ENCODE measurements around the gene HOXD13.

Gene HOXD13

DNA sequence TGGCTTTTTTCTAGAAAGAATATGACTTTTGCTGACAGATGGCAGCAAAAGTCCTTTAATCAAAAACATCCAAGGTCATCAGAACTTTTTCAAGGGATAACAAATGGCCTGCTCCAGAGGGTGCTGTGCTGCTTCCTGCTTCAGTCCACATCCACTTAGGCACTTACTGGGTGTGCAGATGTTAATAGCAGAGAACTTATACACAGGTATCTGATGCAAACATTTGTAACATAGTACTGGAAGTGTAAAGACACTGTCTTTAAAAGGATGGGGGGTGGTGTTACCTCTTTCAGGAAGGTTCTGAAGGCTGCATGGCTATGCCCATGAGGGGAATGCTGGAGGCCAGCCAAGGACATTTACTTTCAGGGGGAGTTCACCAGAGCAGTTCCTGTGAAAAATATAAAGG, 42.5 kb downstream of the HOXD13 start (continued):
- TF ChIP-seq CTCF (tag by site-specific recombination; IDR thresholded peaks at IDR 0.05): peak; percentile 81
- no peak for TF ChIP-seq MEIS1 (CRISPR knock-in tag; IDR thresholded peaks at IDR 0.05; ENCODE audit: borderline replicate concordance)
- peak; percentile 84 for TF ChIP-seq IKZF3 (tag by site-specific recombination; IDR thresholded peaks at IDR 0.05)
- no peak for TF ChIP-seq ZNF266 (tag by site-specific recombination; IDR thresholded peaks at IDR 0.05; ENCODE audit: low read depth)
- peak; percentile 59 for TF ChIP-seq ZNF654 (tag by site-specific recombination; IDR thresholded peaks at IDR 0.05; ENCODE audit: low read depth)
- TF ChIP-seq, protein P1, sequence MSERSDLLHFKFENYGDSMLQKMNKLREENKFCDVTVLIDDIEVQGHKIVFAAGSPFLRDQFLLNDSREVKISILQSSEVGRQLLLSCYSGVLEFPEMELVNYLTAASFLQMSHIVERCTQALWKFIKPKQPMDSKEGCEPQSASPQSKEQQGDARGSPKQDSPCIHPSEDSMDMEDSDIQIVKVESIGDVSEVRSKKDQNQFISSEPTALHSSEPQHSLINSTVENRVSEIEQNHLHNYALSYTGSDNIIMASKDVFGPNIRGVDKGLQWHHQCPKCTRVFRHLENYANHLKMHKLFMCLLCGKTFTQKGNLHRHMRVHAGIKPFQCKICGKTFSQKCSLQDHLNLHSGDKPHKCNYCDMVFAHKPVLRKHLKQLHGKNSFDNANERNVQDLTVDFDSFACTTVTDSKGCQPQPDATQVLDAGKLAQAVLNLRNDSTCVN (tag by site-specific recombination; optimal IDR thresholded peaks at IDR 0.05): no peak
- TF ChIP-seq, protein P2, sequence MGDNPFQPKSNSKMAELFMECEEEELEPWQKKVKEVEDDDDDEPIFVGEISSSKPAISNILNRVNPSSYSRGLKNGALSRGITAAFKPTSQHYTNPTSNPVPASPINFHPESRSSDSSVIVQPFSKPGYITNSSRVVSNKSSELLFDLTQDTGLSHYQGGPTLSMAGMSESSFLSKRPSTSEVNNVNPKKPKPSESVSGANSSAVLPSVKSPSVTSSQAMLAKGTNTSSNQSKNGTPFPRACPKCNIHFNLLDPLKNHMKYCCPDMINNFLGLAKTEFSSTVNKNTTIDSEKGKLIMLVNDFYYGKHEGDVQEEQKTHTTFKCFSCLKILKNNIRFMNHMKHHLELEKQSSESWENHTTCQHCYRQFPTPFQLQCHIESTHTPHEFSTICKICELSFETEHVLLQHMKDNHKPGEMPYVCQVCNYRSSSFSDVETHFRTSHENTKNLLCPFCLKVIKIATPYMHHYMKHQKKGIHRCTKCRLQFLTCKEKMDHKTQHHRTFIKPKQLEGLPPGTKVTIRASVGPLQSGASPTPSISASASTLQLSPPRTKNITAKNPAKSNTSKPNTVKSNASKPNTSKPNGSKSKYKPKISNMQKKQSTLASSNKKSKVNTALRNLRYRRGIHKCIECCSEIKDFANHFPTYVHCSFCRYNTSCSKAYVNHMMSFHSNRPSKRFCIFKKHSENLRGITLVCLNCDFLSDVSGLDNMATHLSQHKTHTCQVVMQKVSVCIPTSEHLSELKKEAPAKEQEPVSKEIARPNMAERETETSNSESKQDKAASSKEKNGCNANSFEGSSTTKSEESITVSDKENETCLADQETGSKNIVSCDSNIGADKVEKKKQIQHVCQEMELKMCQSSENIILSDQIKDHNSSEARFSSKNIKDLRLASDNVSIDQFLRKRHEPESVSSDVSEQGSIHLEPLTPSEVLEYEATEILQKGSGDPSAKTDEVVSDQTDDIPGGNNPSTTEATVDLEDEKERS (tag by site-specific recombination; IDR thresholded peaks at IDR 0.05): no peak
- no peak for TF ChIP-seq ZNF792 (tag by site-specific recombination; IDR thresholded peaks at IDR 0.05)
- TF ChIP-seq PRDM6 (tag by site-specific recombination; IDR thresholded peaks at IDR 0.05): peak; percentile 87
- TF ChIP-seq, protein P3, sequence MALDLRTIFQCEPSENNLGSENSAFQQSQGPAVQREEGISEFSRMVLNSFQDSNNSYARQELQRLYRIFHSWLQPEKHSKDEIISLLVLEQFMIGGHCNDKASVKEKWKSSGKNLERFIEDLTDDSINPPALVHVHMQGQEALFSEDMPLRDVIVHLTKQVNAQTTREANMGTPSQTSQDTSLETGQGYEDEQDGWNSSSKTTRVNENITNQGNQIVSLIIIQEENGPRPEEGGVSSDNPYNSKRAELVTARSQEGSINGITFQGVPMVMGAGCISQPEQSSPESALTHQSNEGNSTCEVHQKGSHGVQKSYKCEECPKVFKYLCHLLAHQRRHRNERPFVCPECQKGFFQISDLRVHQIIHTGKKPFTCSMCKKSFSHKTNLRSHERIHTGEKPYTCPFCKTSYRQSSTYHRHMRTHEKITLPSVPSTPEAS (tag by site-specific recombination; IDR thresholded peaks at IDR 0.05): peak; percentile 60
- TF ChIP-seq ZNF560 (tag by site-specific recombination; IDR thresholded peaks at IDR 0.05; ENCODE audit: borderline replicate concordance): no peak

DNA sequence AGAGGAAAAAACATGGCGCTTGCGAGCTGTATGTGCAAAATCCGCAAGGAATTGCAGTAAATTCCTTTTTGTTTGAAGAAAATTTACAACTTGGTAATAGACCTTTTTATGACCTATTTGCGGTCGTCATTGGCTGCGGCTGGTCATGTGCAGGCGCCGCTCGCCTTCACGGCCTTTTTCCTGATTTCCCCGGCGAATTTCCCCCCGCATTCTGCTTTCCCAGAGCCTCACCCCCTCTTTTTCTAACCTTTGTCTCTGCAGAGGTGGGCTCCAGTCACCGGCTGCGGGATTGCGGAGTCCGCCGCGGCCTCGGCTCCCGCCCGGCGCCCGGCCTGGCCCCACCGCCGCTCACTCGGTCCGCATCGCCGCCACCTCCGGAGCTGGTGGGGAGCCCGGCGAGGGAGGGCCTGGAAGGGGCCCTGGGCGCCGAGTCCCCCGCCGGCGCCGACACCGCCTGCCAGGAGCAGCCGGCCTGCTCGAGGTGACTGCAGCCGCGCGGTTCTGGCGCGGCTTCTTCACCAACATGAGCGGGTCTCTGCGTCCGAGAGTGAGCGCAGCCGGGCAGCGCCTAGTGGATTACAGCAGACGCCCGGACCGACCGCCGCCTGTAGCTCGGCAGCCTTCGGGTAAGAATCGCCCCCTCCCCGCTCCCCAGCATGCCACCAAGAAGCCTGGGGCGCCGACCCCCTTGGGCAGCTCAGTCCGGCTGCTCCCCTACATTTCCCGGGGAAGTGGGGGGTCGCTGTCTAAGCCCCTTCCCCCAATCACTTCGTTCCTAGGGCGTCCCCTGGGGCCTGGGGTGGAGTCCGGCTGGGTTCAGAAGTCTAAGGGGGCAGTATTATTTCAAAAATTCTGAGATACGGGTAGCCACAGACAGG, 44.1 kb downstream of the HOXD13 start:
- Histone ChIP-seq H3K27ac (ENCODE audit: extremely low read depth, low read depth, low read length) (peak overlapping the region; percentile 98), H3K4me1 (ENCODE audit: control insufficient read depth, insufficient read depth, low read length) (peaks cover 11% of the 10 kb centered on the region), H3K4me3 (ENCODE audit: low read depth, low read length) (peak overlapping the region; percentile 72), H3K9me3 (ENCODE audit: control insufficient read depth, insufficient read depth, low read depth, low read length) (no peaks in the 10 kb centered on the region), H3K36me3 (ENCODE audit: control insufficient read depth in 2 of 2, insufficient read depth in 1 of 2, low read length in 2 of 2) (no peaks in the 10 kb centered on the region)
- ChIA-PET CTCF (interaction anchor here (0.6 to 2.7 kb wide), 11 partner anchors 9 to 1012 kb away, joined by 3 to 12 read pairs (median 3); no protein-coding TSS in a partner anchor), POLR2A (interaction anchor here (0.7 to 1.6 kb wide), 7 partner anchors 12 to 483 kb away, joined by 3 to 10 read pairs (median 3); partner anchors contain the start of gene HOXD4)
- peak; percentile 84 for TF ChIP-seq PRDM6 (tag by site-specific recombination; IDR thresholded peaks at IDR 0.05)
- 0 out of 2 replicates have a peak, but pooled peaks have one; percentile 40 for TF ChIP-seq ZNF600 (tag by site-specific recombination; IDR thresholded peaks at IDR 0.05)
- TF ChIP-seq TCF7L2 (IDR thresholded peaks at IDR 0.05; ENCODE audit: borderline replicate concordance, low read depth, low read length): peak; percentile 61
- TF ChIP-seq FEZF1 (tag by site-specific recombination; IDR thresholded peaks at IDR 0.05): peak; percentile 52; the same call in 1 of the 2 replicates
- TF ChIP-seq ZNF549 (tag by site-specific recombination; IDR thresholded peaks at IDR 0.05): no peak
- TF ChIP-seq ZXDB (tag by site-specific recombination; IDR thresholded peaks at IDR 0.05): 0 out of 2 replicates have a peak, but pooled peaks have one; percentile 21
- TF ChIP-seq ZNF274 (IDR thresholded peaks at IDR 0.05; ENCODE audit: low read length): no peak
- TF ChIP-seq ZNF274 (tag by site-specific recombination; IDR thresholded peaks at IDR 0.05; ENCODE audit: borderline replicate concordance): no peak
- TF ChIP-seq, protein P1 (tag by site-specific recombination; optimal IDR thresholded peaks at IDR 0.05): peak; percentile 37
- TF ChIP-seq ZNF701 (tag by site-specific recombination; IDR thresholded peaks at IDR 0.05): no peak
- TF ChIP-seq ZNF416 (tag by site-specific recombination; IDR thresholded peaks at IDR 0.05): no peak
- no peak for TF ChIP-seq KLF10 (tag by site-specific recombination; IDR thresholded peaks at IDR 0.05)
- peak; percentile 68 for TF ChIP-seq PRDM1 (tag by site-specific recombination; IDR thresholded peaks at IDR 0.05)
